ENCODE measurements around the gene ATF4. TPM values are rescaled to one million over a fixed set of nuclear protein-coding genes. Genes with fewer than 3 reads are reported as not detected.

ATF4 gene
- total RNA-seq, 4 donors from 2014 or later = 214 to 336 (median 309) TPM

DNA sequence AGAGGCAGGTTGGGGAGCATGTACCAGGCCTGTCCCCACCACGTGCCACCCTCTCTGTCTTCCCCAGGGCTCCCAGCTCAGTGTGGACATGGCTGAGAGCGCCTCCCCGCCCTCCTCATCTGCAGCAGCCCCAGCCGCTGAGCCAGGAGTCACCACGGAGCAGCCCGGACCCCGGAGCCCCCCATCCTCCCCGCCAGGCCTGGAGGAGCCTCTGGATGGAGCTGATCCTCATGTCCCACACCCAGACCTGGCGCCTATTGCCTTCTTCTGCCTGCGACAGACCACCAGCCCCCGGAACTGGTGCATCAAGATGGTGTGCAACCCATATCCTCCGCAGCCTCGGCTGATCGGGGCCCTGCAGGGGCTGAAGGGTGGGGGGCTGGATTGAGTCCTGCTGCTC lies 50.3 kb downstream of the ATF4 start, which contains the start of gene CACNA1I:
Gene CACNA1I, plus strand, starts transcription at position 89 of the 400 bp plus-strand sequence. Its CDS starts 0 bp downstream, at position 89.
- H3K4me3 ChIP-seq (ENCODE audit: low read depth, poor library complexity, severe bottlenecking) = no peak within 1 kb of the TSS
- no peak for DNase-seq (ENCODE audit: low spot score in 2 of 2)
- WGBS, 2 donors = 86 to 94% methylated on average over 3 to 14 of the region's 14 CpGs
- TF ChIP-seq CTCF (IDR thresholded peaks at IDR 0.05) (no peak), POLR2A (IDR thresholded peaks at IDR 0.05) (no peak)
- intact Hi-C loops (cut with DNase I; ENCODE audit: low total_unique reads) = no loop called here

DNA sequence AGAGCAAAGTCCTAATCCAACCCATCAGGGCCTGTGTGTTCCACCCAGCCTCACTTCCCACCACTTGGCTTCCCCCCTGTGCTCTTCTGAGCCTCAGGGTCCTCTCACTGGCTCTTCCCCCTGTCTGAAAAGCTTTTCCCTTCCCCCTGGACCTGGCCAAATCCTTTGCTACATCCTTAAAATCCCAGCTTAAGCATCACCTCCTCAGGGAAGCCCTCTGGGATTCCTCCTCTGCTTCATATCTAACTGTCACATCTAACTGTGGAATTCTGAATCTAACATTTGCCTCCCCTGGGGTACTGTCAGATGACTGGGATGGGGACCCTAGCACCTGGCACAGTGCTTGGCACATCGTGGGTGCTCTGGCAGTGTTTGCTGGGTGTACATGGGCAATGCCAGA lies 51.2 kb downstream of the ATF4 start:
- TF ChIP-seq CTCF (IDR thresholded peaks at IDR 0.05) = no peak
- TF ChIP-seq POLR2A (IDR thresholded peaks at IDR 0.05) = no peak
- intact Hi-C loops (cut with DNase I; ENCODE audit: low total_unique reads) = no loop called here
- 63% methylated on average over 1 of the region's 1 CpG; no CpG with 5 or more reads in 1 of the 2 donors for WGBS, 2 donors
- no peak for DNase-seq (ENCODE audit: low spot score in 2 of 2)
- H3K4me3 ChIP-seq (ENCODE audit: low read depth, poor library complexity, severe bottlenecking) = no peak overlapping the region

Other genes starting within 250 kb of the ATF4 start
- 1,000 to 10,000 TPM; 2,414 to 3,362 (median 2,993) TPM for gene RPL3, start 200.9 kb upstream of the ATF4 start, total RNA-seq
- gene SYNGR1, start 170.6 kb upstream of the ATF4 start, total RNA-seq = 10 to 100 TPM; 25.5 to 51.3 (median 38.9) TPM
- gene TAB1, start 120.8 kb upstream of the ATF4 start, total RNA-seq = 10 to 100 TPM; 24.1 to 35.9 (median 29.8) TPM
- 1 to 10 TPM; 1.2 to 5.5 (median 3.2) TPM for gene MGAT3, start 63.5 kb upstream of the ATF4 start, total RNA-seq
- 10 to 100 TPM; 12.8 to 27.1 (median 20.2) TPM for gene MIEF1, start 18.3 kb upstream of the ATF4 start, total RNA-seq
- gene RPS19BP1, start 12.2 kb downstream of the ATF4 start, total RNA-seq = 100 to 1,000 TPM in 3 of 4 donors, 10 to 100 TPM in 1; 93.4 to 157 (median 121) TPM
- gene CACNA1I, start 50.2 kb downstream of the ATF4 start, total RNA-seq = under 1 TPM; 0.13 to 0.27 (median 0.21) TPM

Data from lower leg skin (tissue), 4 donors.